Ascending aorta (tissue), 2 donors: Measurements from ENCODE around the gene GJB2. TPM values are rescaled to one million over a fixed set of nuclear protein-coding genes. Genes with fewer than 3 reads are reported as not detected.
"Not testable (repeated sequence)": the region's sequence is repeated elsewhere in the genome, so short reads cannot be mapped to it uniquely, and the experiment has no call there.

Experiments used
- DNase-seq, 2 donors: peaks; one replicate each; pipeline ENCODE4 v3.0.0-alpha.2; 2019; ENCODE audit warnings: low spot score in 2 of 2
- H3K27ac ChIP-seq, 2 donors: fragments of 200-600 bp; sonication (generic); one replicate each; pipeline ENCODE4 v1.5.1; 2016 to 2017; ENCODE audit warnings: mild to moderate bottlenecking in 1 of 2
- H3K27me3 ChIP-seq: fragments of 200-600 bp; sonication (generic); one replicate; pipeline ENCODE4 v1.5.1; 2017
- H3K36me3 ChIP-seq, 2 donors: fragments of 200-600 bp; sonication (generic); one replicate each; pipeline ENCODE4 v1.5.1; 2016
- H3K4me1 ChIP-seq, 2 donors: fragments of 200-600 bp; sonication (generic); one replicate each; pipeline ENCODE4 v1.5.1; 2016 to 2017; ENCODE audit warnings: mild to moderate bottlenecking in 1 of 2
- H3K4me3 ChIP-seq, 2 donors: fragments of 200-600 bp; sonication (generic); one replicate each; pipeline ENCODE4 v1.5.1; 2016 to 2017; ENCODE audit warnings: mild to moderate bottlenecking in 1 of 2
- H3K9me3 ChIP-seq, 2 donors: fragments of 200-600 bp; sonication (generic); one replicate each; pipeline ENCODE4 v1.5.1; 2016
- intact Hi-C: fragments of 100-400 bp; cut with DNase I; formaldehyde crosslinking; loops from one replicate; pipeline ENCODE4 v1.15.1; 2023
- total RNA-seq: library from RNA; depleted of rRNA; stranded (reverse); fragments of >200 nt; gene quantifications from one replicate; pipeline ENCODE4 v1.1.0, GENCODE V29; 2016
- TF ChIP-seq, protein P1 (sequence below), 3 experiments: fragments of 200-600 bp in 2 of 3; fragments of 450-650 bp in 1 of 3; sonication (generic) in 2 of 3; IDR thresholded peaks; one replicate each; pipeline ENCODE4 v1.5.1; 2016 to 2019; ENCODE audit warnings: antibody characterized with exemption in 3 of 3, mild to moderate bottlenecking in 1 of 3, moderate library complexity in 1 of 3

GJB2 gene
- total RNA-seq, 1 donor from 2014 or later: 0.21 TPM

DNA sequence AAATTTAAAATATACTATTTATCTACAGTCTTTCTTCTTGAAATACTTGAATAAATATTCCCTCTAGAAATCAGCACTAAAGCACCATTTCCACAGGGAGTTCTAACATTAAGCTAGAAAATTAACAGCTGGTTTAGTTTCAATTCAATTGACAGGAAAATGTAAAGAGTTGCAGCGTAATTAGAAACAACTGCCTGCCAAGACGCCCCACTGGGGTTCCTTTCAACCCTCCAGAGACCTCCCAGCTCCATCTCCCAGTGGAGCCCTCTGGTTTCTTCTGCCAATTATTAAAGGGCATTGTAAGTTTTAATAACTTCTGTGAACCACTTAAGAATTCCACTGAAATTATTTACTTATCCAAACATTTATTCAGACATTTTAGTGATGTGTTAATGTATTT is 36.0 kb downstream of the GJB2 start:
- DNase-seq: no peak
- Histone ChIP-seq H3K27me3 (peaks cover 33% of the 10 kb centered on the region), H3K4me3 (no peak overlapping the region), H3K36me3 (no peaks in the 10 kb centered on the region), H3K27ac (no peak overlapping the region), H3K9me3 (no peaks in the 10 kb centered on the region), H3K4me1 (peaks cover 3 to 4% of the 10 kb centered on the region in 2 donors)
- TF ChIP-seq, protein P1, sequence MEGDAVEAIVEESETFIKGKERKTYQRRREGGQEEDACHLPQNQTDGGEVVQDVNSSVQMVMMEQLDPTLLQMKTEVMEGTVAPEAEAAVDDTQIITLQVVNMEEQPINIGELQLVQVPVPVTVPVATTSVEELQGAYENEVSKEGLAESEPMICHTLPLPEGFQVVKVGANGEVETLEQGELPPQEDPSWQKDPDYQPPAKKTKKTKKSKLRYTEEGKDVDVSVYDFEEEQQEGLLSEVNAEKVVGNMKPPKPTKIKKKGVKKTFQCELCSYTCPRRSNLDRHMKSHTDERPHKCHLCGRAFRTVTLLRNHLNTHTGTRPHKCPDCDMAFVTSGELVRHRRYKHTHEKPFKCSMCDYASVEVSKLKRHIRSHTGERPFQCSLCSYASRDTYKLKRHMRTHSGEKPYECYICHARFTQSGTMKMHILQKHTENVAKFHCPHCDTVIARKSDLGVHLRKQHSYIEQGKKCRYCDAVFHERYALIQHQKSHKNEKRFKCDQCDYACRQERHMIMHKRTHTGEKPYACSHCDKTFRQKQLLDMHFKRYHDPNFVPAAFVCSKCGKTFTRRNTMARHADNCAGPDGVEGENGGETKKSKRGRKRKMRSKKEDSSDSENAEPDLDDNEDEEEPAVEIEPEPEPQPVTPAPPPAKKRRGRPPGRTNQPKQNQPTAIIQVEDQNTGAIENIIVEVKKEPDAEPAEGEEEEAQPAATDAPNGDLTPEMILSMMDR (IDR thresholded peaks at IDR 0.05): no peak
- intact Hi-C loops: no loop called here

DNA sequence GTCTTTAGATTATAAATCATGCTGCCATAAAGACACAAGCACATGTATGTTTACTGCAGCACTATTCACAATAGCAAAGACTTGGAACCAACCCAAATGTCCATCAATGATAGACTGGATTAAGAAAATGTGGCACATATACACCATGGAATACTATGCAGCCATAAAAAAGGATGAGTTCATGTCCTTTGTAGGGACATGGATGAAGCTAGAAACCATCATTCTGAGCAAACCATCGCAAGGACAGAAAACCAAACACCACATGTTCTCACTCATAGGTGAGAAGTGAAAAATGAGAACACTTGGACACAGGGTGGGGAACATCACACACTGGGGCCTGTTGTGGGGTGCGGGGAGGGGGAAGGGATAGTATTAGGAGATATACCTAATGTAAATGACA is 39.4 kb downstream of the GJB2 start:
- intact Hi-C loops, DNase-seq, H3K4me3 ChIP-seq, H3K27ac ChIP-seq, H3K4me1 ChIP-seq, H3K27me3 ChIP-seq, H3K9me3 ChIP-seq, H3K36me3 ChIP-seq: not testable (repeated sequence)

DNA sequence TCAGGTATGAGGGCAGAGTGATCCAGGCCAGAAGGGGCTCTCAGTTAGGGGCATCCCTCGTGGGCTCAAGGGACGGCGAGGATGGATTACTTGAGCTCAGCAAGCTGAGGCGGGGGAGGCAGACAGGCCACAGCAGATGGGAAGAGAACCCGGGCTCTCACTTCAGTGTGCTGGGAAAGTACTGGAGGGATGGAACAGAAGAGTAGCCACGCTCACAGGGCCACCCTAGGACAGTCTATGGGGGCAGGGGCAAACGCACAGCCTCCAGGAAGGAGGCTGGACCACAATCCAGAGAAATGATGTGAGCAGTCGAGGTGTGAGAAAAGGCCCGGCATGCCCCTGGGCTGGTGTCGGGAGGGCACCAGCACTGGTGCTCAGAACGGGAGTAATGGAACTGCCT is 41.1 kb downstream of the GJB2 start:
- H3K27ac ChIP-seq: no peak overlapping the region
- intact Hi-C loops: no loop called here
- peaks cover under 1% of the 10 kb centered on the region for H3K27me3 ChIP-seq
- H3K4me1 ChIP-seq: no peaks in the 10 kb centered on the region
- TF ChIP-seq, protein P1 (IDR thresholded peaks at IDR 0.05): no peak
- DNase-seq: no peak
- H3K4me3 ChIP-seq: no peak overlapping the region
- H3K9me3 ChIP-seq: no peaks in the 10 kb centered on the region
- no peaks in the 10 kb centered on the region for H3K36me3 ChIP-seq

DNA sequence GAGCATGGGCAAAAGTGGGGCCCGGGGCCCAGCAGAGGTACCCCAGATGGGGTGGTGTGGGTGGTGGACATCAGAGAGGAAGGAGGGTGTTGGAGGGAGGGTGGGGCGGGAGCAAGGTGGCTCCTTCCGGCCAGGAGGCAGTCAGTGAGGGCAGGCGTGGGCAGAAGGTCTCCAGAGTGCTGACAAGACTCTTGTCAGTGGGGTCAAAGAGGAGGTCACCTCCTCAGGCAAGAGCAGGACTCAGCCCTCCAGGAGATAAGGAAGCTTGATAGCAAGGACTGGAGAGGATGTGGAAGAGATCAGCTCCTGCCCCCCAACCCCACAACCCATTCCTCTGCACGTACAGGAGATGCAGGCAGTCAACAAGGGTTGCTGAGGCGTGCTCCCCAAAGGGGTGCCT is 41.7 kb downstream of the GJB2 start:
- Histone ChIP-seq H3K4me1 (no peaks in the 10 kb centered on the region), H3K36me3 (no peaks in the 10 kb centered on the region), H3K4me3 (no peak overlapping the region), H3K27me3 (no peaks in the 10 kb centered on the region), H3K27ac (no peak overlapping the region), H3K9me3 (no peaks in the 10 kb centered on the region)
- DNase-seq: no peak
- intact Hi-C loops: no loop called here
- TF ChIP-seq, protein P1 (IDR thresholded peaks at IDR 0.05): no peak

DNA sequence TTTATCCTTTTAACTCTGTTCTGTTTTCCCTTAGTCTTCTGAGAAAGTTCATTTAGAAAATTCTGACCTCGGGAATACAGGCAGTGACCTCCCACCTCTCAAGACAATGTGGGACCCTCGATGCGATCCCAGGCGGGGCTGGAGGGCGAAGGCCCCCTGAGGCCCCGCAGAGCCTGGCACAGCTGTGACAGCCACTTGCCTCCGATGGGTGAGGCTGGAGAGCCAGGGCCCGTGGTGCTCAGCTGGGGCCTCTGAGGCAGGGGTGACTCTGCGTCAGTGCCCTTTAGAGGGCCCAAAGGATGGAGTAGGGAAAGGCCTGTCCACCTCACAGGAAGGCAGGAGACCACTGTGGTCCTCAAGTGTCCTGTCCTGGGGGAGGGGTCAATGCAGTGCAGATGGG is 42.2 kb downstream of the GJB2 start:
- DNase-seq: no peak
- Histone ChIP-seq H3K9me3 (no peaks in the 10 kb centered on the region), H3K27ac (no peak overlapping the region), H3K27me3 (no peaks in the 10 kb centered on the region), H3K4me3 (no peak overlapping the region), H3K4me1 (no peaks in the 10 kb centered on the region), H3K36me3 (no peaks in the 10 kb centered on the region)
- intact Hi-C loops: no loop called here
- TF ChIP-seq, protein P1 (IDR thresholded peaks at IDR 0.05): no peak

DNA sequence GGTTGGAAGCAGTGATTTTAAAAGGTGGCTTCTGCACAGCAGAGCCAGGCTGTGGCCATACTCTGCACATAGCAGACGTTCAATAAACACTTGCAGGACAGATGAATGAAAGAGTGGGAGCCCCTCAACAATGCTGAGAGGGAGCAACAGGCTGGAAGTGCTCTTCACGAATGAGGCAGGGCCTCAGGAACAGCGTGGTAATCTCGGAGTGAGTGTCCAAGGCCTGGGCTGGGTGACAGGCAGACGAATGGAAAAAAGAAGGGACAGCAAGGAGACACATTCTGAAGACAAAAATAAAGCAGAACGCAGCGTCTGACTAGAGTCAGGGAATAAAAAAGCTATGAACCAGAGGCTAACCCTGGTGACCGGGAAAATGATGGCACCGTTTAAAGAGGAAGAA is 43.0 kb downstream of the GJB2 start:
- H3K27ac ChIP-seq: no peak overlapping the region
- DNase-seq: no peak
- intact Hi-C loops: no loop called here
- H3K27me3 ChIP-seq: no peaks in the 10 kb centered on the region
- no peaks in the 10 kb centered on the region for H3K9me3 ChIP-seq
- TF ChIP-seq, protein P1 (IDR thresholded peaks at IDR 0.05): no peak
- no peaks in the 10 kb centered on the region for H3K4me1 ChIP-seq
- no peak overlapping the region for H3K4me3 ChIP-seq
- no peaks in the 10 kb centered on the region for H3K36me3 ChIP-seq
